ENCODE data around the gene PPP2R1B.
"Not testable (repeated sequence)": the region's sequence is repeated elsewhere in the genome, so short reads cannot be mapped to it uniquely, and the experiment has no call there.

The PPP2R1B gene

DNA sequence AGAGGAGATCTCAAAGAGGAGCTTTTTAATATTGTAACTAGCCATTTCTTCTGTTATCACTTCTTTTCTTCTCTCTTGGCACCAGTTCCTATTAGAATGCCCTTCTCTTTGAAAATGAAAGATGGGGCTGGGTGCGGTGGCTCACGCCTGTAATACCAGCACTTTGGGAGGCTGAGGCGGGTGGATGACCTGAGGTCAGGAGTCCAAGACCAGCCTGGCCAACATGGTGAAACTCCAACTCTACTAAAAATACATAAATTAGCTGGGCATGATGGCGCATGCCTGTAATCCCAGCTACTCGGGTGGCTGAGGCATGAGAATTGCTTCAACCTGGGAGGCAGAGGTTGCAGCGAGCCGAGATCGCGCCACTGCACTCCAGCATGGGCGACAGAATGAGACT is 18.1 kb upstream of the PPP2R1B start:
- not testable (repeated sequence) for DNase-seq (ENCODE audit: low read depth, low spot score)

DNA sequence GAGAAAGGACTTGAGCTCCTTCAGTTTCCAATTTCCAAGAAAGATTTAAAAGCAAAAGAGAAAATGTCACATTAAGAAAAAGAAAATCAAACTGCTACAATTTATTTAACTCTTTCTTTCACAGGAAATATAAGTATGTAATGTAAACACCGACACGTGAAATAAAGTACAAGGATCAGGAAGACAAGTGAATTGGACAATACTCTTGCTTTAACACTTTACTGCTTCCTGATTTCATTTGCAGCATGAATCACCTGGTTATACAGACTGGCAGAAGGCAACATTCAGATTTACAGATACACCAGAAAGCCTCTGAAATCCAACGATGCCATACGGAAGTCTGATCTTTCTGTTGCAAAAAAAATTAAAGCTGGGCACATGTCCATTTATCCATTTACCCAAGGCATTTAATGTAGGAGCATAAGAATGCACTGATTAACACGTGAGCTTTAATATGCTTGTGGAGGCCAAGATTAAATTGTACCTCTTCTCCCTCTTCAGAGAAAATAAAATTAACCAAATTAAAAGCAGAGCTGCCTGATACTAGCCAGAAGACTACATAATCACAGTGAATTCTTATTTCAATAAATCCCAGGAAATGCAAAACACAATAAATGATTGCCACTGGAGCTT is 16.0 kb upstream of the PPP2R1B start:
- DNase-seq (ENCODE audit: low read depth, low spot score) = no peak

DNA sequence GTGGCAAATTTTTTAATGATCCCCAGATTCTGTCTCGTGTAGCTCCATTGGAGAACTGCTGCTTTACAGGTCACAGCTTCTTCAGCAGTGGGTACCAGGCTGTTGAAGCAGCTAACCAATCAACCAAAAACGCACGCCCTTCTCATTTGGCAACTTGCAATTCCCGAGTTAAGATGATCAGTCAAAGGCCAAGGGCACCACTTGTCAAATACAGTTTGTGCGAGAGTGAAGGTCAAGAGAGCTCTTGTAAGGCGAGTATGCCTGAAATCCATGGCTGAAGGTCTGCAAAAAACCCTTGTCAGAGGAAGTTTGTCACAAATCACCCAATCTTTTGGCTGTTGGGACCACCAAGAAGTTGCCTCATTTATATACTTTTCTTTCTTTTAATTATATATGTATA is 12.9 kb upstream of the PPP2R1B start:
- DNase-seq (ENCODE audit: low read depth, low spot score) = no peak

DNA sequence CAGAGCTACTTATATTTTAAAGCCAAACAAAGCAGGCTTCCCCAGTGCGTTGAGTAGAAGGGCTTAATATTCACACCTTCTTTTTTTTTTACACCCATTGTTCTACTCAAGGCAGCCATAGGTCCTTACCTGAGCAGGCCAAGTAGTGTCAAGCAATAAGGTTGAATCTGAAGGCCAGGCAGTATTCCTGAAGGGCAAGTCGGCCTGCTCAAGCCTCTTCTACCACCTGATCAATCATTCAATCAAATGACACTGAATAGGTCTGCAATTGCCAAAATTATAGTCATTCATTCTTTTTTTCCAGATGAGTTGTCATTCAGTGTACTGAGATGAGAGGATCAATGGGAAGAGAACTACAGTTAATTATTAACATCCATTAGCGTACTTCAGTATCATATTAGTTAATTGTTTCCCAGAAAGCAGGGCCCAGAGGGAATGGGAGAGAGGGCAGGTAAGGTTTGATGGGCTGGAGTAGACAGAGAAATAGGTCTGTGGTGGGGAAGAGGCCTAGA is 11.9 kb upstream of the PPP2R1B start:
- DNase-seq (ENCODE audit: low read depth, low spot score) = no peak

DNA sequence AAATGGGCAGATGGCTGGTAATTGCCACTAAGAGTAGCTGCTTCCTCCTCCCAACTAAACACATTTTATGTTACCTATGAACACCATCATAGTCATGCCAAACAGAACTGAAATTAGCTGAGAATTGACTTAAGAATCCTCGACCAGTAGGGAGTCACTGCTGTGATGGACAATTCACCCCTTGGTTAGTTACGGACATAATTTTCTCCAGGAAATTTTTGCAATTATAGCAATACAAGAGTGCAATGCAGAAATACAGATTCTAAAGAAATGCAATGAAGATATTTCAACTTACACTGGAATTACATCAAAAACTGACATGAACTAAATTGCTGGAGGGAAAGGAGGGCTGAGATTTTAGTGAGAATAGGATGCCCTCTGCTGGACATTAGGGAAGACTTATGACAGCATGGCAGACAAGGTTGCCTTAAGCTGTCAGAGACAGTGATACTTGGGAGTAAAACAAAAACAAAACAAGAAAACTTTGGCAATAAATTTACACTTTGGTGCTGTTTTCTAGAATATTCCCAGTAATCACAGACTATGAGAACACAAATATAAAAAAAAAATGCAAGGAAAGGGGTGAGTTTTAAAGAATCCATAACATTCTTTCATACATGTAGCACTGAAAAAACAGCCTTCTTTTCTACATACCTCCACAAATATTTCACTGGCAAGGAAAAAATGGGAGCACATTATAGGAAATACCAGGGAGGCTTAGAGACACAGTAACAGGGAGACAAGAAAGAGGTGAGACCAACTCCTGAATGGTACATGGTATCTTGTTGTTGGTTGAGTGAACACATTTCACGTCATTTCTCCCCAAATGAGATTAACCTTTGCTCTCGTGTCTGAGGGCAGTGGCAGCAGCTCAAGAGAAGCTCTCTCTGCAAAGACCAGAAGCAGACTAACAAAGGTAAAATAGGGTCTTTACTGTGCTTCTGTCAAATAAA is 11.2 kb upstream of the PPP2R1B start:
- no peak for DNase-seq (ENCODE audit: low read depth, low spot score)

DNA sequence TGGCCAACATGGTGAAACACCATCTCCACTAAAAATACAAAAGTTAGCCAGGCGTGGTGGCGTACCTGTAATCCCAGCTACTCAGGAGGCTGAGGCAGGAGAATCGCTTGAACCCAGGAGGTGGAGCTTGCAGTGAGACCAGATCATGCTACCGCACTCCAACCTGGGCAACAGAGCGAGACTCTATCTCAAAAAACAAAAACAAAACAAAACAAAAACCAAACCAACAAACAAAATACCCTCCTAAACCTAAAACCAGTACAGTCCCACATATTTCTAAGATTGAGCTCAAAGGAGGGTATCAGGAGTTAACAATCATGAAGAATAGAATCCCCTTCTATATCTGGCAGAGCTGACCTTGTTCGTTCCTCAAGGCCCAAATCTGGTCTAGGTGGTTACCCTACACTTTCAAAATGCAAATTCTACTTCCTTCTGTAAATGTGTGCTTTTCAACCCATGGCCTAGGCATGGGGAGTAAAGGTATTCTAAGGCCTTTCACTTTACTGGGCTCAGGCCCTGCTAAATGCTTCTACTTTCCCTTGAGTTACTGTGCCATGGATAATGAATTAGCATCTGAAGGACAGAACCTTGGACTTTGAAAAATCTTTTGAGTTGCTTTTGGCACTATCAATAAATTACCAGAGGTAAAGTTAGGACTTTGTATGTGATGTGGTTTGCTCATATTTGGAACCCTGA is 10.4 kb upstream of the PPP2R1B start:
- DNase-seq (ENCODE audit: low read depth, low spot score) = no peak

DNA sequence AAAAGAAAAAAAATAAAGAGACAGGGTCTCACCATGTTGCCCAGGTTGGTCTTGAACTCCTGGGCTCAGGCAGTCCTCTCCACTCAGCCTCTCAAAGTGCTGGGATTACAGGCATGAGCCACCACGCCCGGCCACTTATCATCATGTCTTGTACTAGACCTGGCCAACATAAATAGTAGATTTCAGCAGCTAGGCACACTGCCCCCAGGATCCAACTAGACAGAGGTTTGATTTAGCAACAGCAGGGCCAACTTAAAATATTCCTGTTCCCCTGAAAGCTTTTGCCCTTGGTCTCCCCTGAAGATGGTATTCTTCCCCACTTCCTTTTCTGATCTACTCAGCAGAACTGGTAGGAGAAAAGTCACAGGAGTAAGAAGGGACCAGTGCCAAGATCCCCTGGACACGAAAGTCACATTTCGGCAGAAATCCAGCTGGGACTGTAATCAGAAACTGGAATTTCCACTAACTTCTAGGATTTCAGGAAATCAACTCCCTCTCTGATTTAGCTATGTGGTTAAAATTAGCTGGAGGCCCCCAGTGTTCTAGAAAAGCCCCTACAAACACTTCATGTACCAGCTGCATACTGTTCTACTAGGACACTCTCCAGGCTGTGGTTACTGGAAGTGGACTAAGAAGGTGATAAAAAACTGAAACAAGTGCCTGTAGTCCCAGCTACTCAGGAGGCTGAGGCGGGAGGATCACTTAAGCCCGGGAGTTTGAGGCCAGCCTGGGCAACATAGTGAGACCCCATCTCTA is 8.9 kb upstream of the PPP2R1B start:
- DNase-seq (ENCODE audit: low read depth, low spot score) = no peak

DNA sequence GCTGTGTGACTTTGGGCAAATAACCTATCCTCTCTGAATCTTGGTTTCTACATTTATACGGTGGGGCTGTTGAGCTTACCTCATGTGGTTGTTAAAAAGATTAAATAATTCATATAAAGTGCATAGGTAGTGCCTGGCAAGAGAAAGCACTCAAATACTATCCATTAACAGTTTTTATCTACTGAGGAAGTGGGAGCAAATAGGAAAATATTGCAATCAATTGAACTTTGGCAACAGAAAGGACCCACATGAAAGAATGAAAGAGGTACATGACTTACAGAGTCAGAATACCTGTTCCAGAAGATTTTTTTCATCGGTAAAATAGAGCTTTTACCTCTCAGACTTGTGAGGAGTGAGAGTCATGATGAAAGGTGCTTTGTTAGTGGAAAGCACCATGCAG is 6.3 kb upstream of the PPP2R1B start:
- DNase-seq (ENCODE audit: low read depth, low spot score) = no peak

DNA sequence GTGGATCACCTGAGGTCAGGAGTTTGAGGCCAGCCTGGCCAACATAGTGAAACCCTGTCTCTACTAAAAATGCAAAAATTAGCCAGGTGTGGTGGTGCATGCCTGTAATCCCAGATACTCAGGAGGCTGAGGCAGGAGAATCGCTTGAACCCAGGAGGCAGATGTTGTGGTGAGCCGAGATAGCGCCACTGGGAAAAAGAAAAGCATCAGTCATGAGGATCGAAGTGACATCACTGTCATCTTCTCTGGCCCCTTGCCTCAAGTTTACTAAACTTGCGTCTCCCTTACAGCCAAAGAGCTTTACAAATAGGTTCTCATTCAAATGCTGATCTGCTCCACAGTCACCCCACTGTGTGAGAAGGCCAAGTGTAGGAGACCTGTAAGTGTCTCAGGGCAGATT is 5.0 kb upstream of the PPP2R1B start:
- DNase-seq (ENCODE audit: low read depth, low spot score) = not testable (repeated sequence)

DNA sequence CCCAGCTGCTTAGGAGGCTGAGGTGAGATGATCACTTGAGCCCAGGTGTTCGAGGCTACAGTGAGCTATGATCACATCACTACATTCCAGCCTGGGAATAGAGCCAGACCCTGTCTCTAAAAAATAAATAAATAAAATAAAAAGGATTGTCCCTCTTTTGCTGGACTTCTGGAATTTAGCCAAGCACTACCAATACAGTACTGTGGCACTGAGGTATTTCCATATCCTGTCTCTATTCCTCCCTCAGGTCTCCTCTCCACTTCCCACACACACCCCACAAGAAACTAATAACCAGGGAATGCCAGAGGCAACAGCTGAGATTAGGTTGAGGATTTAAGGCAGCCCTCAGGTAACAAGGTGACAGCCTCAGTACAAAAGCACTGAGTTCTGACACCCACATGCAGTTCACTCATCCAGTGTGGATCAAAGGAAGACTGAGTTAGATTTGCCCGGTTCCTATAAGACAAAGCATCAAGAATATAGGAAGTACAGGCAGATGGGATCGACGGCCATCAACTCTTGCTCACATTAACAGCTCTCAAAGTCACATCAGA is 4.5 kb upstream of the PPP2R1B start:
- no peak for DNase-seq (ENCODE audit: low read depth, low spot score)

DNA sequence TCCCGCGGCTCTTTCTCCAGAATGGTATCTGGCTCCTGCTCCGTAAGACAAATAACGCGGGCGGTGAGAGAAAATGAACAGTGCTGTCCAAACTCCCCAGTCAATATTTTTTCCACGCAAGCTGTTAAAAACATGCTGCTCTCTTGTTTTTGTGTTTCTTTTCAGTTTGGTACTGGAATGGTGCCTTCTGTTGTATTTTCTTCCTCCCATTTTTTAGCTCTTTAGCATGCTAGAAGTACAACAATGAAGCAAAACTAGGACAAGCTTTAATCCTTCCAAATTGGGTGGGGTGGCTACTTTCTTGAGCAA is 599 bp upstream of the PPP2R1B start:
- no peak for DNase-seq (ENCODE audit: low read depth, low spot score)

DNA sequence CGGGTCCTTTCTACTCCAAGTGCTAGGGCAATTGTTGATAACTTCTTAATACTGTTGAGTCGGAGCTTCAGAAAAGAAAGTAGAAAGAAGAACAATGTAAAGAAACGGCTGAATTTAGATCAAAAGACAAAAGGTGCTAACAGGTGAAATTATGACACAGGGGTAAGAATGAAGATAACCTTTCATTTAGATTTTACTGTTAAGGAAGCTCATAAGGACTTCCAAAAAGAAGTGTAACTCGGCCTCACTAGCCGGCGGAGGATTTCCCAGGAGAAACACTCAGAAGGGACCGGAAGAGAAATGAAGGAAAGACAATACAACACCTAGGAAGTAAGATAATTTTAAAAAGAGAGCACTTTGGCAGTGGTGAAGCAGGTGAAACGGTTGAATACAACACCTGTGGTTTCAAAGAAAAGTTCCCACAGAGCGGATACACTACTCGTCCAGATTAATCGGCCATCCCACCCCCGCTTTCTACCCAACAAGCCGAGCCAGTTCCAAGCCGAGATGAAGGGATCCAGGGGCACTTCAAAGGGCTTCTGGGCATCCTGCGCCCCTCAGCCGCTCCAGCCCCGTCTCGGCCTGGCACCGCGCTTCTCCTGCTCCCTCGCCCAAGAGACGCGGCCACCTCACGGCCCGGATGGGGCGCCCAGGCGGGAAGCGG is 737 bp downstream of the PPP2R1B start:
- DNase-seq (ENCODE audit: low read depth, low spot score) = no peak

DNA sequence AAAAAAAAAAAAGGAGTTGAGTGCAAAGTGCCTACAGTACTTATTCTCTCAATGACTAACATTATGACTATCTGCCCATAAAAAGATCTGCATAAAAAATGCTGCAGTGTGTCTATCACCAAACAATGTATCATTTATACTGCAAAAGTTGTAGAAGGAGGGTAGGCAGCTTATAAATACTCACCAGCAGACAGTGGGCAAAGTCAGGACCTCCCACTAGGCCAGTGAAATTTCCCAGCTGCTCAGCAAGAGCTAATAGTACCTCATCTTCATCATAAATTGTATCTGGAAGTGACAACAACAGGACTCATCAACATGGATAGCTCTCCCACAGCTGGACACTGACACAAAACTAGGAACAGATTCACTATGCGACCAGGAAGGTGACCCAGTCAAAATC is 1.6 kb downstream of the PPP2R1B start:
- no peak for DNase-seq (ENCODE audit: low read depth, low spot score)

DNA sequence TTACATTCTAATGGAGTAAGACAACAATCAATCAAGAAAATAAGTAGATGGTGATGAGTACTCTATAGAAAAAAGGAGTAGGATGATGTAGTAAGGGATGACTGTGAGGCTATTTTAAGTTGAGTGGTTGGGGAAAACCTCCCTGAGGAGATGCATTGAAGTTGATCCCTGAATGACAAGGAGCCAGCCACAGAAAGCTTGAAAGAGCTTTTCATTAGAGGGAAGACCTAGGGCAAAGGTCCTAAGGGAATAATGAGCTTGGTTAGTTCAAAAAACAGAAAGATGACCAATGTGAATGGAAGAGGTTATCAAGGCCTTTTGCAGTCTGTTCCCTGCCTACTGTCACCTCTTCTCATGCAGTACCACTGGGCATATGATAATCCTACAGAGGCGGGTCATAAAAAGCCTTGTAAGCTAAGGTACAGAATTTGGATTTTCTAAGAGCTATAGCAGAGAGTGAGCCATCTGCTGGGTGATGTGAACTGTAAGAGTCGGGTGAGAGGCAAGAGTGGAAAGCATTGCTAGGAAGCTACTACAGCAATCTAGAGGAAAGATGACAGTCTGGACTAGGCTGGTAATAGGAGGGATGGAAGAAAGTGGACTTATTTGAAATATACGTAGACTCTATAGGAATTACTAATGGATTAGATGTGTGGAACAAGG is 3.1 kb downstream of the PPP2R1B start:
- DNase-seq (ENCODE audit: low read depth, low spot score) = no peak

DNA sequence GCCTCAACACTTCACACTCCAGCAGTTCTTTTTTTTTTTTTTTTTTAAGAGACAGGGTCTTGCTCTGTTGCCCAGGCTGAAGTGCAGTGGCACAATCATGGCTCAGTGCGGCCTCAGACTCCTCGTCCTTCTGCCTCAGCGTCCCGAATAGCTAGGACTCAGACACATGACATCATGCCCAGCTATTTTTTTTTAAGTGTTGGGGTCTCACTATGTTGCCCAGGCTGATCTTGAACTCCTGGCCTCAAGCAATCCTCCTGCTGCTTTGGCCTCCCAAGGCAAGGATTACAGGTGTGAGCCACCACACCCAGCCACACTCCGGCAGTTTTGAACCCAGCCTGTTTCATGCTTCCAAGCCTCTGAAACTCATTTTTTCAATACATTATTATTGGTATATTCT is 3.7 kb downstream of the PPP2R1B start:
- no peak for DNase-seq (ENCODE audit: low read depth, low spot score)

DNA sequence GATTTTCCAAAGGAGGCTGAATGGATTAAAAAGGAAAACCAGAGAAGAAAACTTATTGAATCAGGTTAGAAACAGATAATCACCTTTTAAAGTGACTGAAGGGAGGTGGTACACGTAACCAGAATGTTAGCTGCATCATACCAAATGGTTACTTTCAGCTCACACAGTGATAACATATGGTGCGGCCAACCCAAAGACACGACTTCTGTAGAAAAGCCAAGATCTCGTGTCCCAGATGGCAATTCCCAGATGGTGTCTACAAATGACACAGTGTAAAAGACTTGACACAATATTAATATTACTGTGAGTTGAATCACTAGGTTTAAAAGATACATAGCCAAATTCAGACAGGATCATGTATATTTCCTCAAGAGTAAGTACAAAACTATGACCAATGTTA is 5.2 kb downstream of the PPP2R1B start:
- no peak for DNase-seq (ENCODE audit: low read depth, low spot score)

DNA sequence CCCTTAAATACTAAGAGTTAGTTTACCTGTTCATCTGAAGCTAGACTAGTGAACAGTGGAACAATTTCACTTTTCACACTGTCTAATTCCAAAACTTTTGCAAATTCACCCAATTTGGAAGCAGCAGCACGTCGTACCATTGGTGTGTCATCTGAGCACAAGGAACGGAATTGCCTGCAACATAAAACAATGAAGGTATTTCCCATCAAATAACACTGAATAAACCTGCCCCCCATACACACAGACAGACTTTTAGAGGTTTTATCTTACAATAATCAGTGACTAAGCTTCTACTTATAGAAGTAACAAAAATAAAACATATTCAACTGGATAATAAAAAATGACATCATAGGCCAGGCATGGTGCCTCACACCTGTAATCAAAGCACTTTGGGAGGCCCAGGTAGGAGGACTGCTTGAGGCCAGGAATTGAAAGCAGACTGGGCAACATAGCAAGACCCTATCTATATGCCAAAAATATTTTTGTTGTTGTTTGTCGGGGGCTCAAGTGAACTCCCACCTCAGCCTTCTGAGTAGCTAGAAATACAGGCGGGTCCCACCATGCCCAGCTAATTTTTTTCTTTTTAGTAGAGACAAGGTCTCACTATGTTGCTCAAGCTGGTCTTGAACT is 6.3 kb downstream of the PPP2R1B start:
- no peak for DNase-seq (ENCODE audit: low read depth, low spot score)

DNA sequence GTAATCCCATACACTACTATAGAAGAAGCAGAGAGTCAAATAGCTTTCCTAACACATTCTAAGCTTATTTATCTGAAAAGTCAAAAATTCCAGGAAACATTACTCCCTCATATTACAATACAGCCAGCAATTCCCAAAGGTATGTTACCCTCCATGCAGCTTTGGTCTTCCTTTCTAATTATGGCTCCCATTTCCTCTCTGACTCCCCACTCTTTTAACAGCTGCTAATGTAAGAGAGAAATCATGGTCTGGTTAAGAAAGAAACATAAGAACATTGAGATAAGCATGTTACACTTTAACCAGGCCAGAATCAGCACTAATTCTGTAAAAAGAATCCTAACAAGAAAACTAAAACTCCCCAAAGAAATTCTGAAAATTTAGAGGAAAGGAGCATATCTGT is 6.8 kb downstream of the PPP2R1B start:
- DNase-seq (ENCODE audit: low read depth, low spot score) = no peak

DNA sequence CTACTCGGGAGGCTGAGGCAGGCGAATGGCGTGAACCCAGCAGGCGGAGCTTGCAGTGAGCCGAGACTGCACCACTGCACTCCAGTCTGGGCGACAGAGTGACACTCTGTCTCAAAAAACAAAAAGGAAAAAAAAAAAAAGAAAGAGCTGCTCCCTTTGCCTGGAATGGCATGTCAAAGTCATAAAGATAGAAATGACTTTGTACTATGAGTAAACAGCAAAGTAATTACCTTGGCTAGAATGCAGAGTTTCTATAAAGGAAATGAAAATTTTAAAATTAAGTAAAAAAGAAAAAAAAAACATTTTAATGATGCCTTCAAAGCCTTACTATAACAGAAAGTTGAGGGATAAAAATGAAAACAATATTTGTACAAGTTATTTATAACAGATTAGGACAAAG is 10.1 kb downstream of the PPP2R1B start:
- DNase-seq (ENCODE audit: low read depth, low spot score) = no peak

DNA sequence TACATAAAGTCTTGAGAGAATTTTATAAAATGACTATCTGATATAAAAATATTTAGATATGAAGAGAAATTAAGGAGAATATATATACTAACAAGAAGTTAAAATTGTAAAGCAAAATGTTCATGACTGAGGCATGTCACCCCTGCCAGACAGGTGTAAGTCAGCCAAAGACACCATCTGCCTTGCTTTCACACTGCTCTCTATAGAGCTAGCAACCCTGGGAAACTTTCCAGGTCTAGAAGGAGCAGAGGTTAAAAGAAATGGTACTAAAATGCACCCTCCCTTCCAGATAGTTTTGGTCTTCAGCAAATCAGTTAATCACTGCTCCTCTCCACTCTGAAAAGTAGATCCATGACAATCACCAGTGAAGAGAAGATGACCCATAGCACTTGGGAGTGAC is 16.5 kb downstream of the PPP2R1B start:
- DNase-seq (ENCODE audit: low read depth, low spot score) = no peak
